HepG2 (cell line): Measurements from ENCODE around the gene ALB. TPM values are rescaled to one million over a fixed set of nuclear protein-coding genes. Genes with fewer than 3 reads are reported as not detected.

Experiments used
- ARNT ChIP-seq: fragments of 450-650 bp; IDR thresholded peaks from 2 replicates; pipeline ENCODE4 v1.6.1; 2017
- BCL6 ChIP-seq: IDR thresholded peaks from 2 replicates; pipeline ENCODE4 v1.6.1; 2016; ENCODE audit warnings: missing genetic modification reagents, missing compliant biosample characterization
- CAMTA2 ChIP-seq: sonication (generic); formaldehyde crosslinking; IDR thresholded peaks from 2 replicates; pipeline ENCODE4 v1.4.0; 2020; ENCODE audit warnings: mild to moderate bottlenecking, missing genetic modification reagents, borderline replicate concordance
- IRX3 ChIP-seq: sonication (generic); formaldehyde crosslinking; IDR thresholded peaks from 2 replicates; pipeline ENCODE4 v1.8.1; 2023; ENCODE audit warnings: mild to moderate bottlenecking, low read depth, missing genetic modification reagents, borderline replicate concordance
- JARID2 ChIP-seq: sonication (generic); formaldehyde crosslinking; IDR thresholded peaks from 2 replicates; pipeline ENCODE4 v1.8.1; 2023; ENCODE audit warnings: missing genetic modification reagents, inconsistent platforms; ENCODE audit not compliant: insufficient replicate concordance
- KDM6A ChIP-seq: IDR thresholded peaks from 2 replicates; pipeline ENCODE4 v1.6.1; 2016; ENCODE audit warnings: low read depth
- KLF6 ChIP-seq: IDR thresholded peaks from 2 replicates; pipeline ENCODE4 v1.8.0; 2016; ENCODE audit warnings: missing biosample characterization, missing genetic modification reagents
- MEIS2 ChIP-seq: sonication (generic); formaldehyde crosslinking; IDR thresholded peaks from 2 replicates; pipeline ENCODE4 v1.9.0; 2021; ENCODE audit warnings: mild to moderate bottlenecking, missing genetic modification reagents
- NBN ChIP-seq: fragments of 450-650 bp; conservative IDR thresholded peaks from 2 replicates; pipeline ENCODE4 v1.6.1; 2017
- NFE2L2 ChIP-seq: fragments of 150-350 bp; IDR thresholded peaks from 2 replicates; pipeline ENCODE4 v1.6.1; 2014; ENCODE audit warnings: low read length
- NFYC ChIP-seq: IDR thresholded peaks from 2 replicates; pipeline ENCODE4 v1.6.1; 2016; ENCODE audit warnings: missing genetic modification reagents, missing compliant biosample characterization
- SOX5 ChIP-seq: IDR thresholded peaks from 2 replicates; pipeline ENCODE4 v1.6.1; 2016; ENCODE audit warnings: borderline replicate concordance
- TGIF2 ChIP-seq: IDR thresholded peaks from 2 replicates; pipeline ENCODE4 v1.6.1; 2016; ENCODE audit warnings: control low read depth, missing compliant biosample characterization
- THYN1 ChIP-seq: sonication (generic); formaldehyde crosslinking; IDR thresholded peaks from 2 replicates; pipeline ENCODE4 v1.8.1; 2023; ENCODE audit warnings: low read depth, mild to moderate bottlenecking, moderate library complexity, missing genetic modification reagents, borderline replicate concordance
- YEATS4 ChIP-seq: sonication (generic); formaldehyde crosslinking; IDR thresholded peaks from 2 replicates; pipeline ENCODE4 v1.4.0; 2020; ENCODE audit warnings: missing genetic modification reagents, borderline replicate concordance
- ZBTB3 ChIP-seq: sonication (generic); formaldehyde crosslinking; IDR thresholded peaks from 2 replicates; pipeline ENCODE4 v1.4.0; 2020; ENCODE audit warnings: low read depth, mild to moderate bottlenecking, moderate library complexity, missing genetic modification reagents, borderline replicate concordance
- ZEB1 ChIP-seq: IDR thresholded peaks from 2 replicates; pipeline ENCODE4 v1.6.1; 2012; ENCODE audit warnings: mild to moderate bottlenecking, low read depth, inconsistent platforms; ENCODE audit not compliant: insufficient replicate concordance
- ZNF382 ChIP-seq: sonication (generic); formaldehyde crosslinking; IDR thresholded peaks from 2 replicates; pipeline ENCODE4 v1.5.0; 2020; ENCODE audit warnings: missing genetic modification reagents, mild to moderate bottlenecking, borderline replicate concordance
- ZNF468 ChIP-seq: sonication (generic); formaldehyde crosslinking; IDR thresholded peaks from 2 replicates; pipeline ENCODE4 v1.8.0; 2022; ENCODE audit warnings: mild to moderate bottlenecking, moderate library complexity, missing genetic modification reagents
- ZNF569 ChIP-seq: sonication (generic); formaldehyde crosslinking; IDR thresholded peaks from 2 replicates; pipeline ENCODE4 v1.5.0; 2020; ENCODE audit warnings: mild to moderate bottlenecking, missing genetic modification reagents, moderate library complexity, borderline replicate concordance
- ZSCAN30 ChIP-seq: sonication (generic); formaldehyde crosslinking; IDR thresholded peaks from 2 replicates; pipeline ENCODE4 v1.5.0; 2020; ENCODE audit warnings: mild to moderate bottlenecking, missing genetic modification reagents
- ZSCAN9 ChIP-seq: IDR thresholded peaks from 2 replicates; pipeline ENCODE4 v1.6.1; 2016; ENCODE audit warnings: borderline replicate concordance
- ZZZ3 ChIP-seq: sonication (generic); formaldehyde crosslinking; IDR thresholded peaks from 2 replicates; pipeline ENCODE4 v1.4.0; 2020; ENCODE audit warnings: missing genetic modification reagents, mild to moderate bottlenecking, borderline replicate concordance
- polyA plus RNA-seq, 8 experiments: library from polyadenylated mRNA; depleted of rRNA in 3 of 8; stranded (reverse) in 7 of 8; unstranded in 1 of 8; fragments of >200 nt; fragmentation: Illumina TruSeq in 4 of 8; extraction: Trizol in 4 of 8; gene quantifications; 2 replicates each; pipeline versions ENCODE4 v1.2.1 to v1.2.3, GENCODE V29; 2011 to 2016; ENCODE audit warnings: low read depth in 4 of 8, missing spikeins in 1 of 8, mixed read lengths in 1 of 8; ENCODE audit not compliant: insufficient read depth in 1 of 8
- total RNA-seq, 5 experiments: library from RNA; depleted of rRNA; stranded (reverse); fragments of >200 nt; fragmentation: Illumina TruSeq; extraction: Trizol; gene quantifications; 2 replicates each; pipeline ENCODE4 v1.2.3, GENCODE V29; 2016; ENCODE audit warnings: low read depth in 1 of 5
- TF ChIP-seq, protein P1 (sequence below): sonication (generic); formaldehyde crosslinking; IDR thresholded peaks from 2 replicates; pipeline ENCODE4 v1.4.0; 2020; ENCODE audit warnings: missing genetic modification reagents; ENCODE audit errors: not compliant biosample characterization
- TF ChIP-seq, protein P2 (sequence below): IDR thresholded peaks from 2 replicates; pipeline ENCODE4 v1.6.1; 2016; ENCODE audit warnings: missing genetic modification reagents, missing compliant biosample characterization
- TF ChIP-seq, protein P3 (sequence below): sonication (generic); formaldehyde crosslinking; IDR thresholded peaks from 2 replicates; pipeline ENCODE4 v1.4.0; 2020; ENCODE audit warnings: missing genetic modification reagents, mild to moderate bottlenecking, borderline replicate concordance
- TF ChIP-seq, protein P4 (sequence below): sonication (generic); formaldehyde crosslinking; IDR thresholded peaks from 2 replicates; pipeline ENCODE4 v1.9.0; 2022; ENCODE audit warnings: low read depth, missing genetic modification reagents

Gene ALB
- total and polyA plus RNA-seq, 2 of the 13 experiments (the other 11 are each of a cell fraction or from before 2014, with no cell fraction given), result 22,259 to 22,625 TPM

DNA sequence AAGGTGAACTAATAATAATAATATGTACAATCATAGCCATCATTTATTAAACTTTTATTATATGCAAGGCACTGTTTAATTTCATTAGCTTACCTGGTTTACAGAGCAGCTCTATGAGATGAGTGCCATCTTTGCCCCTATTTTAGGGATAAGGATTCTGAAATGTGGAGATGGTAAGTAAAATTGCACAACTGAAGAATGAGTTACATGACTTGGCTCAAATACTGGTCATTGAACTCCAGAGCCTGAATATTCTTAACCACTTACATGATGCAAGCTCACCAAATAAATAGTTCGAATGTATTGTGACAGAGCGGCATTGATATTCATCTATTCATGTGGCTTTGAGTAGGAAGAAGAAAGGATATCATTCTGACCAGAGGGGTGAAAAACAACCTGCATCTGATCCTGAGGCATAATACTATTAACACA lies 11.7 kb downstream of the ALB start (continued):
- TF ChIP-seq, protein P1, sequence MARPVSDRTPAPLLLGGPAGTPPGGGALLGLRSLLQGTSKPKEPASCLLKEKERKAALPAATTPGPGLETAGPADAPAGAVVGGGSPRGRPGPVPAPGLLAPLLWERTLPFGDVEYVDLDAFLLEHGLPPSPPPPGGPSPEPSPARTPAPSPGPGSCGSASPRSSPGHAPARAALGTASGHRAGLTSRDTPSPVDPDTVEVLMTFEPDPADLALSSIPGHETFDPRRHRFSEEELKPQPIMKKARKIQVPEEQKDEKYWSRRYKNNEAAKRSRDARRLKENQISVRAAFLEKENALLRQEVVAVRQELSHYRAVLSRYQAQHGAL (CRISPR knock-in tag), result no peak
- TF ChIP-seq BCL6 (CRISPR knock-in tag) (peak; percentile 39; the same call in 1 of the 2 replicates), THYN1 (no peak), ZNF569 (CRISPR knock-in tag) (no peak), MEIS2 (CRISPR knock-in tag) (no peak), KDM6A (CRISPR knock-in tag) (no peak), ZSCAN30 (CRISPR knock-in tag) (0 out of 2 replicates have a peak, but pooled peaks have one; percentile 54), SOX5 (CRISPR knock-in tag) (peak; percentile 52; the same call in 1 of the 2 replicates), NFE2L2 (peak; percentile 59; the same call in 1 of the 2 replicates), ZNF468 (CRISPR knock-in tag) (no peak), ZNF382 (CRISPR knock-in tag) (no peak), IRX3 (CRISPR knock-in tag) (0 out of 2 replicates have a peak, but pooled peaks have one; percentile 43), JARID2 (CRISPR knock-in tag) (no peak), TGIF2 (CRISPR knock-in tag) (no peak), ARNT (no peak), CAMTA2 (CRISPR knock-in tag) (no peak), YEATS4 (CRISPR knock-in tag) (no peak), NFYC (no peak; the same call in 1 of the 2 replicates), NBN (no peak), ZBTB3 (CRISPR knock-in tag) (no peak), ZSCAN9 (CRISPR knock-in tag) (no peak), ZZZ3 (CRISPR knock-in tag) (no peak), ZEB1 (no peak), KLF6 (CRISPR knock-in tag) (peak; percentile 33; the same call in 1 of the 2 replicates)
- TF ChIP-seq, protein P2, sequence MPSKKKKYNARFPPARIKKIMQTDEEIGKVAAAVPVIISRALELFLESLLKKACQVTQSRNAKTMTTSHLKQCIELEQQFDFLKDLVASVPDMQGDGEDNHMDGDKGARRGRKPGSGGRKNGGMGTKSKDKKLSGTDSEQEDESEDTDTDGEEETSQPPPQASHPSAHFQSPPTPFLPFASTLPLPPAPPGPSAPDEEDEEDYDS, result no peak
- TF ChIP-seq, protein P3, sequence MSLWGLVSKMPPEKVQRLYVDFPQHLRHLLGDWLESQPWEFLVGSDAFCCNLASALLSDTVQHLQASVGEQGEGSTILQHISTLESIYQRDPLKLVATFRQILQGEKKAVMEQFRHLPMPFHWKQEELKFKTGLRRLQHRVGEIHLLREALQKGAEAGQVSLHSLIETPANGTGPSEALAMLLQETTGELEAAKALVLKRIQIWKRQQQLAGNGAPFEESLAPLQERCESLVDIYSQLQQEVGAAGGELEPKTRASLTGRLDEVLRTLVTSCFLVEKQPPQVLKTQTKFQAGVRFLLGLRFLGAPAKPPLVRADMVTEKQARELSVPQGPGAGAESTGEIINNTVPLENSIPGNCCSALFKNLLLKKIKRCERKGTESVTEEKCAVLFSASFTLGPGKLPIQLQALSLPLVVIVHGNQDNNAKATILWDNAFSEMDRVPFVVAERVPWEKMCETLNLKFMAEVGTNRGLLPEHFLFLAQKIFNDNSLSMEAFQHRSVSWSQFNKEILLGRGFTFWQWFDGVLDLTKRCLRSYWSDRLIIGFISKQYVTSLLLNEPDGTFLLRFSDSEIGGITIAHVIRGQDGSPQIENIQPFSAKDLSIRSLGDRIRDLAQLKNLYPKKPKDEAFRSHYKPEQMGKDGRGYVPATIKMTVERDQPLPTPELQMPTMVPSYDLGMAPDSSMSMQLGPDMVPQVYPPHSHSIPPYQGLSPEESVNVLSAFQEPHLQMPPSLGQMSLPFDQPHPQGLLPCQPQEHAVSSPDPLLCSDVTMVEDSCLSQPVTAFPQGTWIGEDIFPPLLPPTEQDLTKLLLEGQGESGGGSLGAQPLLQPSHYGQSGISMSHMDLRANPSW (CRISPR knock-in tag), result no peak
- TF ChIP-seq, protein P4, sequence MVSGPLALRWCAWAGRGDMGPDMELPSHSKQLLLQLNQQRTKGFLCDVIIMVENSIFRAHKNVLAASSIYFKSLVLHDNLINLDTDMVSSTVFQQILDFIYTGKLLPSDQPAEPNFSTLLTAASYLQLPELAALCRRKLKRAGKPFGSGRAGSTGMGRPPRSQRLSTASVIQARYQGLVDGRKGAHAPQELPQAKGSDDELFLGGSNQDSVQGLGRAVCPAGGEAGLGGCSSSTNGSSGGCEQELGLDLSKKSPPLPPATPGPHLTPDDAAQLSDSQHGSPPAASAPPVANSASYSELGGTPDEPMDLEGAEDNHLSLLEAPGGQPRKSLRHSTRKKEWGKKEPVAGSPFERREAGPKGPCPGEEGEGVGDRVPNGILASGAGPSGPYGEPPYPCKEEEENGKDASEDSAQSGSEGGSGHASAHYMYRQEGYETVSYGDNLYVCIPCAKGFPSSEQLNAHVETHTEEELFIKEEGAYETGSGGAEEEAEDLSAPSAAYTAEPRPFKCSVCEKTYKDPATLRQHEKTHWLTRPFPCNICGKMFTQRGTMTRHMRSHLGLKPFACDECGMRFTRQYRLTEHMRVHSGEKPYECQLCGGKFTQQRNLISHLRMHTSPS (CRISPR knock-in tag), result no peak
